ENCODE data around the gene AHSA1. TPM values are rescaled to one million over a fixed set of nuclear protein-coding genes. Genes with fewer than 3 reads are reported as not detected.
A peak's percentile ranks its signal among the peaks of the same experiment; 100 is the strongest.

AHSA1 gene
- total RNA-seq, 1 experiment from 2014 or later: 375 TPM

- ChIA-PET CTCF (no interaction called here), POLR2A (ENCODE audit: low non-redundant PET) (no interaction called here)
- intact Hi-C loops (cut with micrococcal nuclease; ENCODE audit: unreplicated experiment): no loop called here
- no peaks in the 10 kb centered on the region for H3K27me3 ChIP-seq (replicated peaks; ENCODE audit: insufficient read depth, low read depth, low read length, poor library complexity)
- DNase-seq (ENCODE audit: low spot score): no peak
- H3K4me3 ChIP-seq (ENCODE audit: low read depth, low read length, poor library complexity, severe bottlenecking): no peak overlapping the region
- no peak overlapping the region for H3K27ac ChIP-seq (ENCODE audit: low read depth, low read length, poor library complexity, severe bottlenecking)
- BruUV-seq (replicated peaks): no TSS peak
- TF ChIP-seq, protein P1, sequence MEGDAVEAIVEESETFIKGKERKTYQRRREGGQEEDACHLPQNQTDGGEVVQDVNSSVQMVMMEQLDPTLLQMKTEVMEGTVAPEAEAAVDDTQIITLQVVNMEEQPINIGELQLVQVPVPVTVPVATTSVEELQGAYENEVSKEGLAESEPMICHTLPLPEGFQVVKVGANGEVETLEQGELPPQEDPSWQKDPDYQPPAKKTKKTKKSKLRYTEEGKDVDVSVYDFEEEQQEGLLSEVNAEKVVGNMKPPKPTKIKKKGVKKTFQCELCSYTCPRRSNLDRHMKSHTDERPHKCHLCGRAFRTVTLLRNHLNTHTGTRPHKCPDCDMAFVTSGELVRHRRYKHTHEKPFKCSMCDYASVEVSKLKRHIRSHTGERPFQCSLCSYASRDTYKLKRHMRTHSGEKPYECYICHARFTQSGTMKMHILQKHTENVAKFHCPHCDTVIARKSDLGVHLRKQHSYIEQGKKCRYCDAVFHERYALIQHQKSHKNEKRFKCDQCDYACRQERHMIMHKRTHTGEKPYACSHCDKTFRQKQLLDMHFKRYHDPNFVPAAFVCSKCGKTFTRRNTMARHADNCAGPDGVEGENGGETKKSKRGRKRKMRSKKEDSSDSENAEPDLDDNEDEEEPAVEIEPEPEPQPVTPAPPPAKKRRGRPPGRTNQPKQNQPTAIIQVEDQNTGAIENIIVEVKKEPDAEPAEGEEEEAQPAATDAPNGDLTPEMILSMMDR (conservative IDR thresholded peaks at IDR 0.05; ENCODE audit: low read depth, low read length): no peak
- no peak for TF ChIP-seq EZH2 (IDR thresholded peaks at IDR 0.05; ENCODE audit: borderline replicate concordance, low read depth, low read length, poor library complexity, severe bottlenecking)
- H3K9me3 ChIP-seq (ENCODE audit: low read depth, low read length, poor library complexity, severe bottlenecking): no peaks in the 10 kb centered on the region
- peaks cover 3% of the 10 kb centered on the region for H3K4me1 ChIP-seq (ENCODE audit: insufficient read depth, low read length, poor library complexity, severe bottlenecking)
- no peaks in the 10 kb centered on the region for H3K36me3 ChIP-seq (ENCODE audit: insufficient read depth, low read length, poor library complexity, severe bottlenecking)
These were observed 32.6 kb downstream of the AHSA1 start for GRCh38 chr14:77490347-77490986.

- no peak for DNase-seq (ENCODE audit: low spot score)
- H3K4me3 ChIP-seq (ENCODE audit: low read depth, low read length, poor library complexity, severe bottlenecking): no peak overlapping the region
- POLR2A ChIA-PET (ENCODE audit: low non-redundant PET): no interaction called here
- CTCF ChIA-PET: no interaction called here
- peaks cover 4% of the 10 kb centered on the region for H3K4me1 ChIP-seq (ENCODE audit: insufficient read depth, low read length, poor library complexity, severe bottlenecking)
- H3K27me3 ChIP-seq (replicated peaks; ENCODE audit: insufficient read depth, low read depth, low read length, poor library complexity): no peaks in the 10 kb centered on the region
- H3K27ac ChIP-seq (ENCODE audit: low read depth, low read length, poor library complexity, severe bottlenecking): no peak overlapping the region
- no peaks in the 10 kb centered on the region for H3K9me3 ChIP-seq (ENCODE audit: low read depth, low read length, poor library complexity, severe bottlenecking)
- H3K36me3 ChIP-seq (ENCODE audit: insufficient read depth, low read length, poor library complexity, severe bottlenecking): no peaks in the 10 kb centered on the region
- no TSS peak for BruUV-seq (replicated peaks)
- intact Hi-C loops (cut with micrococcal nuclease; ENCODE audit: unreplicated experiment): no loop called here
- TF ChIP-seq, protein P1 (conservative IDR thresholded peaks at IDR 0.05; ENCODE audit: low read depth, low read length): no peak
- TF ChIP-seq EZH2 (IDR thresholded peaks at IDR 0.05; ENCODE audit: borderline replicate concordance, low read depth, low read length, poor library complexity, severe bottlenecking): no peak
These were observed 33.2 kb downstream of the AHSA1 start for GRCh38 chr14:77491056-77491455.

DNA sequence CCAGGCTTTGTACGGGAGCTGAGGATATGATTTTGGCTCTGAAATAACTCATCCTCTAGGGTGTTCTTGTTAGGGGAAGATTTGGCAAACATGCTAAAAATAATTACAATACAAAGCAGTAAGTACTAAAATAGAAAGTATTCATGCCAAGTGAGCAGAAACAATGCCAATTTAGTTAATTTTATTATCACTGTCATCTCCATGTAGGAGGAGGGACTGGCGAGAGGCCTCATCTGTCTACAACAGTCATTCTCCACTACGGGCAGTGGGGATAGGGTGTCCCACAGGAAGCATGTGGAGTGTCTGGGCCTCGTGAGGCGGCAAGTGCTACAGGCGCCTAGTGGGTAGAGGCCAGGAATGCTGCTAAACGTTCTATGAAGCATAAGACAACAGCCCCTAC lies 37.4 kb downstream of the AHSA1 start:
- intact Hi-C loops (cut with micrococcal nuclease; ENCODE audit: unreplicated experiment): no loop called here
- BruUV-seq (replicated peaks): no TSS peak

More for the DNA sequence above, 37.4 kb downstream of the AHSA1 start:
- H3K27ac ChIP-seq (ENCODE audit: low read depth, low read length, poor library complexity, severe bottlenecking): no peak overlapping the region
- POLR2A ChIA-PET (ENCODE audit: low non-redundant PET): no interaction called here
- no peaks in the 10 kb centered on the region for H3K36me3 ChIP-seq (ENCODE audit: insufficient read depth, low read length, poor library complexity, severe bottlenecking)
- no peaks in the 10 kb centered on the region for H3K9me3 ChIP-seq (ENCODE audit: low read depth, low read length, poor library complexity, severe bottlenecking)
- peaks cover 9% of the 10 kb centered on the region for H3K4me1 ChIP-seq (ENCODE audit: insufficient read depth, low read length, poor library complexity, severe bottlenecking)
- TF ChIP-seq, protein P1 (conservative IDR thresholded peaks at IDR 0.05; ENCODE audit: low read depth, low read length): no peak
- no peak for TF ChIP-seq EZH2 (IDR thresholded peaks at IDR 0.05; ENCODE audit: borderline replicate concordance, low read depth, low read length, poor library complexity, severe bottlenecking)
- peak; percentile 21 for DNase-seq (ENCODE audit: low spot score)
- H3K4me3 ChIP-seq (ENCODE audit: low read depth, low read length, poor library complexity, severe bottlenecking): no peak overlapping the region
- peaks cover 4% of the 10 kb centered on the region for H3K27me3 ChIP-seq (replicated peaks; ENCODE audit: insufficient read depth, low read depth, low read length, poor library complexity)
- CTCF ChIA-PET: no interaction called here

All from A673 (cell line).